GM18519 (cell line): ENCODE results near the gene OR6Q1.
"Not testable (repeated sequence)": the region's sequence is repeated elsewhere in the genome, so short reads cannot be mapped to it uniquely, and the experiment has no call there.

Source experiments
- ATAC-seq: cut with Tn5 transposase; IDR thresholded peaks from one replicate; pipeline ENCODE4 v1.9.1; 2021; ENCODE audit warnings: mild to moderate bottlenecking, moderate library complexity; ENCODE audit not compliant: unreplicated experiment, low FRiP score

The OR6Q1 gene, protein sequence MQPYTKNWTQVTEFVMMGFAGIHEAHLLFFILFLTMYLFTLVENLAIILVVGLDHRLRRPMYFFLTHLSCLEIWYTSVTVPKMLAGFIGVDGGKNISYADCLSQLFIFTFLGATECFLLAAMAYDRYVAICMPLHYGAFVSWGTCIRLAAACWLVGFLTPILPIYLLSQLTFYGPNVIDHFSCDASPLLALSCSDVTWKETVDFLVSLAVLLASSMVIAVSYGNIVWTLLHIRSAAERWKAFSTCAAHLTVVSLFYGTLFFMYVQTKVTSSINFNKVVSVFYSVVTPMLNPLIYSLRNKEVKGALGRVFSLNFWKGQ

DNA sequence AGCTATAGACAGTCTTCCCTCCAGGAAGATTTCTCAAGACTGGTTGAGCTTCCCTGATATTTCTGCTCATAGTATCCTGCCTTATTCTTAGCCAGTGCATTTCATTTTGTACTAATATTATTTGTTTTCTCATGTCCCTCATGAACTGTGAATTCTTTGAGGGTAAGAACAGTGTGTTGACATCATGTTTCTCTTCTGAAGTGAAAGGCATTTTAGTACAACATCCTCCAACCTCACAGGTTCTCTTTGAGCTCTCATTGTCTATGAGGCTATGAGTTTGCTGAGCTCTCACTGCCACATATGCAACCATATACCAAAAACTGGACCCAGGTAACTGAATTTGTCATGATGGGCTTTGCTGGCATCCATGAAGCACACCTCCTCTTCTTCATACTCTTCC is at the start of gene OR6Q1:
Gene OR6Q1 (plus strand): TSS at position 301 of the 400 bp plus-strand sequence. CDS start 0 bp downstream, at position 301.
- ATAC-seq = no peak

DNA sequence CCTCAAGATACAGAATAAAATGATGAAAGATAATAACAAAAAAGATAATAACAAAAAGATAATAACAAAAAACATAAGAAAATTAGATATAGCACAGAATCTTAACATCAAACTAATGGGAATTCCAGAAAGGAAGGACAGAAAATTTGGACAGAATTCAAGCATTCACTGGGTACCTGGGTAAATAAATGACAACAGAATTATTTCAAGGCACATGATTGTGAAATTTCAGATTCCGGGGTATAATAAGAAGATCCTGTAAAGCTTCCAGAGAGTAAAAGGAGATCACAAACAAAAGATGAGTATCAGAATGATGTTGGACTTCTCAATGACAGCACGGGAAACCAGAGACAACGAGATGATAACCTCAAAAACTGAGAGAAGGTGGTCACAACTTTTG is 49.2 kb upstream of the OR6Q1 start:
- no peak for ATAC-seq

- no peak for ATAC-seq
These were observed 48.0 kb upstream of the OR6Q1 start for GRCh38 chr11:57982776-57983175.

GRCh38 chr11:57983191-57983590 is 47.6 kb upstream of the OR6Q1 start:
- no peak for ATAC-seq

DNA sequence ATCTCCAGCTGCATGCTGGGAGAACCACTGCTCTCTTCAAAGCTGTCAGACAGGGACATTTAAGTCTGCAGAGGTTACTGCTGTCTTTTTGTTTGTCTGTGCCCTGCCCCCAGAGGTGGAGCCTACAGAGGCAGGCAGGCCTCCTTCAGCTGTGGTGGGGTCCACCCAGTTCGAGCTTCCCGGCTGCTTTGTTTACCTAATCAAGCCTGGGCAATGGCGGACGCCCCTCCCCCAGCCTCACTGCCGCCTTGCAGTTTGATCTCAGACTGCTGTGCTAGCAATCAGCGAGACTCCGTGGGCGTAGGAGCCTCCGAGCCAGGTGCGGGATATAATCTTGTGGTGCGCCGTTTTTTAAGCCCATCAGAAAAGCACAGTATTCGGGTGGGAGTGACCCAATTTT is 31.2 kb upstream of the OR6Q1 start:
- ATAC-seq = not testable (repeated sequence)

- ATAC-seq = not testable (repeated sequence)
These were observed 30.7 kb upstream of the OR6Q1 start for GRCh38 chr11:58000021-58000420.

DNA sequence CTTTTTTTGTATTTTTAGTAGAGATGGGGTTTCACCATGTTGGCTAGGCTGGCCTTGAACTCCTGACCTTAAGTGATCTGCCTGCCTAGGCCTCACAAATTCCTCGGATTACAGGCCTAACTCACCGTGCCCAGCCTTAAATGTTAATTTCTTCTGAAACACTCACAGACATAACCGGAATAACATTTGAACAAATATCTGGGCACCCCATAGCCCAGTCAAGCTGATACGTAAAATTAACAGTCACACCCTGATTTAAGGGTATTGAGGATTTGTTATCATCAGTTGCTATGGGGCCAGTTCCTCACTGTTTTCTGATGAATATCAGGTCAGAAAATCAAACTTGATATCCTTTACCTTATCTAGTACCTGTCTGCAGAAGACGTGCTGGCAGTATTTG is 30.1 kb upstream of the OR6Q1 start:
- no peak for ATAC-seq

- ATAC-seq = no peak
These were observed 27.7 kb upstream of the OR6Q1 start for GRCh38 chr11:58003036-58003435.

DNA sequence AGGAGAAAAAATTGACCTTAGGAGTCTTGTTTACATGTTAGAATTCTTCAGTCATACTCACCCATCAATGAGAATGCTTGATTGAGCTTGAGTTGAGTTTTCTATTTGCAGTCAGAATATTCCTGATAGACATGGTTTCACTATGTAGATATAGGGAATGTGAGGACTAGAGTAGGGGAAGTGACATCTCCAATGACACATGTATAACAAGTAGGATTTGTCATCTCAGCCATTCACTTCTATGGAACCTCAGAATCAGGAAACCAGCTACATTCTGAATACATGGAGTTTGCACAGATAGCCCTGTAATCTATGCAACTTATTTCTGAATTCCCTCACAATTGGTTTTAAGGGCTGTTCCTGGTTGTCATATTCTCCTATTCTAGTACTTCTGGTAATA is 27.2 kb upstream of the OR6Q1 start:
- ATAC-seq = no peak

DNA sequence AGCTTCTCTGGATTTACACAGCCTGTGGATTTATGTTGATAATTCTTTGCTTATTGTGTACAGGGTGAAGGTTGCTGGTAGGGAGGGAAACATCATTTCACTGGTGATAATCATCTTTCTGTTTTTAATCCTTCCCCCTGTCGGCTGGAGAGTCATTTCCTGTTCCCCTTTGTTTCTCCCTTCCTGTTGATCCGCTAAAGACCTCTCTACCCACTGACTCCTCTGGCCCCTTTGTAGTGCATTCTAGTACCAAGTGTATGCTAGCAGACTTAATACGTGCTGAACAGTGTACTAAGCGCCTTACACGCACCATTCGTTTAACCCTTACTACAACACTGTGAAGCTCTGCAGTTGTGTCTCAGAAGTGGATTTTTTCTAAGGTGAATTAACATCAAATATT is 26.1 kb upstream of the OR6Q1 start:
- no peak for ATAC-seq

- no peak for ATAC-seq
These were observed 23.8 kb upstream of the OR6Q1 start for GRCh38 chr11:58006940-58007339.

- no peak for ATAC-seq
These were observed 19.0 kb upstream of the OR6Q1 start for GRCh38 chr11:58011771-58012170.

- no peak for ATAC-seq
These were observed 7.3 kb upstream of the OR6Q1 start, which contains the start of gene OR9Q1 for GRCh38 chr11:58023435-58023931. TSS of gene OR9Q1 (plus strand) at chr11:58023881. CDS start at chr11:58179445, 155,564 bp downstream.

DNA sequence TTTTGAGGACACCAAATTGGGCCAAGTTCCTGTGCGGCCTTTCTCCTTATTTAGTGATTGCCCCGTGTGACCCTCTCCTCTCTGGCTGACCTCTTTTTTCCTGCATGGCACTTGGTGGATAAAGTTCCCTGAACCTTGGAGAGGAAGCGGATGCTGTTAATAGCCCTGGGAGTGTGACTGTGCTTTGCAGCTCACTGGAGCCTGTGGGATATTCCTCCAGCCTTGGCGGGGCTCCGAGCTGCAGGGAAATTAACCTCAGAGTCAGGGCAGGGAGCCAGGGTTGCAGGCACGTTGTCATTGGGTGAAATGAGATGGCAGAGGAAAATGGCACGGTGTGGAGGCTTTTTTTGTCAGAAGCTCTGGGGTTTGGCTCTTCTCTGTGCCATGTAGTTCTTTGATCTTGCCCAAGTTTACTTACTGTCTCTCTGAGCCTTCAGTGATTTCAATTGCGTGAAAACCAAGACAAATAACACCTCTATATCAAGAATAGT is 6.1 kb upstream of the OR6Q1 start:
- ATAC-seq = no peak

DNA sequence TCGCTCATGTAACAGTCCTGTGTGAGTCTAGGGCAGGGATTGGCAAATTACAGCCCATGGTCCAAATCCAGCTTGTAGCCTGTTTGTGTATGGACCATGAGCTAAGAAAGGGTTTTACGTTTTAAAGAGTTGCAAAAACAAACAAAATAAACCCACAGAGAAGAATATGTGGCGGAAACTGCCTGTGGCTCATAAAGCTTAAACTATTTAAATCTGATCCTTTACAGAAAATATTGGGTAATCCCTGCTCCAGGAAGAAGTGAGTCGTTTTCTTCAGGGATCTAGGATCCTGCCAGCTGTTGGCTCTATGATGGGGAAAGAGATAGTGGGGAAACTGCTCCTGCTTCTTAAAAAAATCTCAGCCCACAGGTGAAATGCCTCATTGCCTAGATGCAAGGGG is 3.4 kb upstream of the OR6Q1 start:
- no peak for ATAC-seq

DNA sequence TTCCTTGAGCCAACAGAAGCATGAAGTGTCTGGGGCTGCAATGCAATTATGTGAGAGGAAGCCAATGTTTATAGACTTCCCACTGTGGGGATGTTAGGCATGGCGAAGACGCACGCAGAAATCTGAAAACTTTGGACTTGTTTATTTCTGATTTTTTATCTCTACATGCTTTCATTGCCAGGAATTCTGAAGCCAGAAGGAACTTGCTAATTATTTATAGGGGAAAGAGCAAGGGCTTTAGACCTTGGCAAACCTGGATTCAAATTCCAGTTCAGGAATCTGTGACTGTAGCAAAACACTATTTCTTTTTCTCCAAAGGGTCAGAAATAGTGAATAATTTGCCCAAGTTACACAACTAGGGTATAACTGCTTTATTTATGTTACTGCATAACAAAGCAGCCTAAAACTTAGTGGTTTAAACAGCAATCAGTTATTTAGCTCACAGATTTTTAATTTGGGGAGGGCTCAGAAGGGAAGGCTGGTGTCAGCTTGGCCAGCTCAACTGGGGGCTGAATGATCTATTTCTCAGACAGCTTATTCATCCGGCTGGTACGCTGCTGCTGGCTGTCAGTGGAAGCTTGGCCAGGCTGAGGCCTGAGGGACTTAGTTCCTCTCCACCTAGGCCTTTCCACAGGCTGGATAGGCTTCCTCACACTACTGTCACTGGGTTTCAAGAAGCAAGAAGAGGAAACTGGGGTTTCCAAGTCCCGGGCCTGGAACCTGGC is 1.9 kb upstream of the OR6Q1 start:
- ATAC-seq = no peak

DNA sequence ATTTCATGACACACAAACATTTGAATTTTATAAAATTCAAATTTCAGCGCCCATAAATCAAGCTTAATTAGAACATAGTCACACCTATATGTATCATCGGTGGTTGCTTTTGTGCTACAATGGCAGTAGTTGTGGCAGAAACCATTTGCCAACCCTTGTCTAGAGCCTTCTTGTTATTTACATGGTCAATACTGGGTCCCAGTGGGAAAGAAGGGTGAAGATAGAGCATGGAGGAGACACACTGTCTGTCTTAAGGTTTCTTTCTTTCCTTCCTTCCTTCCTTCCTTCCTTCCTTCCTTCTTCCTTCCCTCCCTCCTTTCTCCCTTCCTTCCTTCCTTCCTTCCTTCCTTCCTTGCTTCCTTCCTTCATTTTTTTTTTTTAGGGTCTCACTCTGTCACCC is 3.7 kb downstream of the OR6Q1 start:
- ATAC-seq = no peak

DNA sequence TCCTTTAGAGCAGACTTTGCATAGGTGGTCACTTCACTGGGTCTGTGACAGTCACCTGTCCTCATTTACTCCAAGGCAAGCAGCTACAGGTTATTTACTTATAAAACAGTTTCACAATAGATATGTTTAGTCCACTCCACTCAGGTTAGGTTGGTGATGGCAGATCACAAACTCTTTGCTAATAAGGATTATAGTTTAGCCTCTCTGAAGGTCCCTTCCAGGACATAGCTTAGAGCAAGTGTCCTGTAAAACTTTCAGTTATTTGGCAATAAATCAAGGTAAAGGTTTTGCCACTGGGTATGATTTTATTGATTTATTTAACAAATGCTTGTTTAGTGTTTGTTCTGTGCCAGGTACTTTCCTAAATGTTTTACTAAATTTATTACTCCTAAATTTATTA is 8.8 kb downstream of the OR6Q1 start:
- no peak for ATAC-seq

DNA sequence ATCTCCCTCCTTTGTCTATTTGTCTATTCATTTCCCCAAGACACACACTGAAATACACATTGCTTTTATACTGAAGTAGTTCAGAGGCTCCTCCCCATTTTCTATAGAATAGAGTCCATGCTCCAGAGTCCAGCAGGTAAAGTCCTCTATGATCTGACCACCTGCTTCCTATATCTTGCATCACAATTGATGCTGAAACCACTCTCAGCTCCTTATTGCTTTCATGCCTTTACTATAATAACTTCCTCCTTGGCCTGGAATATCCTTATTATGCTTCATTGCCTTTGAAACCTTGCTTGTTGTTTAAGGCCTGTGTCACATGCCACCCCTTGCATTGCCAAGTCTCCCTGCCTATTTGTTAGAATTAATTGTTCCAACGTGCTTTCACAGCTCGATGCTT is 12.6 kb downstream of the OR6Q1 start:
- no peak for ATAC-seq

DNA sequence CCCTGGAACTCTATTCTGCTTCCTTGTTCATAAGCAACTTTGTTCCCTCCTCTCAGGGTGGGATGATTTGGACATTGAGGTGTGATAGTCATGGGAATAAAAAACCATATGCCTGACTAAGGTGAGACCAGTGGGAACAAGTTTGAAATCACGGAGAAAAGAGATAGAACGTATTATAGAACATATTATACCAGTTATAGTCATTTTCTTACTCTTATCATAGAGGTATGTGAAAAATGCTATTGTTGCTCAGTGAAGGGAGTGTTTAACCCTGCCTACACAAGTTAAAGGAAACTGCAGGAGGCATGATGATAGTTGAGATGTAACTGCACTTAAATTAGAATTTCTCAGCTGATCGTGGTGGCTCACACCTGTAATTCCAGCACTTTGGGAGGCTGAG is 15.5 kb downstream of the OR6Q1 start:
- no peak for ATAC-seq

DNA sequence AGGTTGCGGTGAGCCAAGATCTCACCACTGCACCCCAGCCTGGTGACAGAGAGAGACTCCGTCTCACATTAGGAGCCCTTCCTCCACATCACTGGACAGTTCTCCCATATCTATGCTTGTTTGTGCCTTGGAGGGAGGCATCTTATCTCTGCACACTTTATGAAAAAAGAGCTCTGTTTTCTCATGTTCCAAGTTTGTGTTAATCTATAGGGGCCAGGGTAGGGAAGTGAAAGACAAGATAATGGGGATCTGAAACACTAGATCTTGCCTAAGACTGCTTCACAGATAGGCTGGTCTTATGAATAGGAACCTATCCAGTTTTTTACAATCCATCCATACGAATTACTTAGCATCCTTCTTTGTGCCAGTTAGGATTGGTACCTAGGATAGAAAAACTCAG is 17.1 kb downstream of the OR6Q1 start:
- ATAC-seq = no peak
